ENCODE data around the gene VPS29.
"Not testable (repeated sequence)": the region's sequence is repeated elsewhere in the genome, so short reads cannot be mapped to it uniquely, and the experiment has no call there.

The VPS29 gene

DNA sequence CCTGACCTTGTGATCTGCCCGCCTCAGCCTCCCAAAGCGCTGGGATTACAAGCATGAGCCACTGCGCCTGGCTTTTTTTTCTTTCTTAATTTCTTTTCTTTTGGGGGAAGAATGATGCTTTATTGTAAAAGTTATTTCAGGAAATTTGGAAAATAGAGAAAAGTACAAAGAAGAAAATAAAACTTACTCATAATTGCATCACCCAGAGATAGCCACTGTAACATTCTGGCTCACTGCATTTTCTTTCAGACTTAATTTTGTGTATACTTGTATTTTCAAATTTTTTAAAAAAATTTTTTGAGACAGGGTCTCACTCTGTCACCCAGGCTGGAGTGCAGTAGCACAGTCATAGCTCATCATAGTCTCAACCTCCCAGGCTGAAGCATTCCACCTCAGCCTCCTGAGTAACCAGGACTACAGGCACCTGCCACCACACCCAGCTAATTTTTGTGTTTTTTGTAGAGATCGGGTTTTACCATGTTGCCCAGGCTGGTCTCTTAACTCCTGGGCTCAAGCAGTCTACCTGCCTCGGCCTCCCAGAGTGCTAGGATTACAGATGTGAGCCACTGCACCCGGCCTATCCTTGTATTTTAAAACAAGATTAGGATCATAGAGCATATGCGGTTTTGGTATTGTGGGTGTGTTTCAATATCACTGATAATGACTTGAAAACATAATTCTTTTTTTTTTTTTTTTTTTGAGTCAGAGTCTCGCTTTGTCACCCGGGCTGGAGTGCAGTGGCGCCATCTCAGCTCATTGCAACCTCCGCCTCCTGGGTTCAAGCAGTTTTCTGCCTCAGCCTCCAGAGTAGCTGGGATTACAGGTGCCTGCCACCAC lies 19.2 kb upstream of the VPS29 start:
- DNase-seq (ENCODE audit: low spot score), result not testable (repeated sequence)

DNA sequence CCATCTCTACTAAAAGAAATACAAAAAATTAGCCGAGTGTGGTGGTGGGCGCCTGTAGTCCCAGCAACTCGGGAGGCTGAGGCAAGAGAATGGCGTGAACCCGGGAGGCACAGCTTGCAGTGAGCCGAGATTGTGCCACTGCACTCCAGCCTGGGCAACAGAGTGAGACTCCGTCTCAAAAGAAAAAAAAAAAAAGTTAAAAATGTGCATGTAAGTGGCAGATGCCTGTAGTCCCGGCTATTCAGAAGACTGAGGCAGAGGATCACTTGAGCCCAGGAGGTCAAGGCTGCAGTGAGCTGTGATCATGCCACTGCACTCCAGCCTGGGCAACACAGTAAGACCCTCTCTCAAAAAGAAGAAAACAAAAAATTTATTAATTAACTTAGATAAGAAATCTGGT lies 16.1 kb upstream of the VPS29 start:
- not testable (repeated sequence) for DNase-seq (ENCODE audit: low spot score)

DNA sequence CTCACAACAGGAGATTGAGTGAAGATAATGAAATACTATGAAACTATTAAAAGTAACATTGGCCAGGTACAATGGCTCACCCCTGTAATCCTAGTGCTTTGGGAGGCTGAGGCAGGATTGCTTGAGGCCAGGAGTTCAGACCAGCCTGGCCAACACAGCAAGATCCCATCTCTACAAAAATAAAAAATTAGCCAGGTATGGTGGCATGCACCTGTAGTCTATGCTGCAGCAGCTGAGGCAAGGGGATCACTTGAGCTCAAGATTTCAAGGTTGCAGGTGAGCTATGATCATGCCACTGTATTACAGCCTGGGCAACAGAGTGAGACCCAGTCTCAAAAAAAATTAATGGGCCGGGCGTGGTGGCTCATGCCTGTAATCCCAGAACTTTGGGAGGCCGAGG lies 15.1 kb upstream of the VPS29 start:
- DNase-seq (ENCODE audit: low spot score), result no peak

DNA sequence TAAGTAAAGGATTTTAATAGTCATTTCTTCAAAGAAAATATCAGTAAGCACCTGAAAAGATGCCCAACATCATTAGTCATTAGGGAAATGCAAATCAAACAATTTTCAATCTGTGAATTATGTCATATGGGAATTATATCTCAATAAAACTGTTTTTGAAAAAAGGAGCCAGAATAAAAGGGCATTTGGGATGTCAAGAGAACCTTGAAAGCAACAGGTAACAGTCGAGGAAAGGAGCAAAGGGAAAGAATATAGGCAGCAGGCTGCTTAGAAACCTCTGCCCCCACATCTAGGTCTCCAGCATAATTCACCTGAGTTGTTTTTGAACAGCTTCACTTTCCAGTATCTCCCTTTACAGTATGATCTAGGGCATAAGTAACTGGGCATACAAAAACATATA lies 12.5 kb upstream of the VPS29 start:
- DNase-seq (ENCODE audit: low spot score), result no peak

DNA sequence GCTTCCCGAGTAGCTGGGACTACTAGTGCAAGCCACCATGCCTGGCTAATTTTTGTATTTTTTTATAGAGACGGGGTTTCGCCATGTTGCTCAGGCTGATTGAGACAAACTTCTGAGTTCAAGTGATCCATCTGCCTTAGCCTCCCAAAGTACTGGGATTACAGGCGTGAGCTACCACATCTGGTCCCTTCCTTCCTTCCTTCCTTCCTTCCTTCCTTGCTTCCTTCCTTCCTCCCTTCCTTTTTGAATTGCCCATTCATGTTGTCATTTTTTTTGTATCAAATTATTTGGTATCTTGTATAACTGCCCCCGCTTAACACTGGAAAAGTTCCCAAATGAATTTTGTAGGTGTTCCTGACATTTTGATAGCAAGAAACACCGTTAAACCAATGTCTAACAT lies 11.9 kb upstream of the VPS29 start:
- no peak for DNase-seq (ENCODE audit: low spot score)

DNA sequence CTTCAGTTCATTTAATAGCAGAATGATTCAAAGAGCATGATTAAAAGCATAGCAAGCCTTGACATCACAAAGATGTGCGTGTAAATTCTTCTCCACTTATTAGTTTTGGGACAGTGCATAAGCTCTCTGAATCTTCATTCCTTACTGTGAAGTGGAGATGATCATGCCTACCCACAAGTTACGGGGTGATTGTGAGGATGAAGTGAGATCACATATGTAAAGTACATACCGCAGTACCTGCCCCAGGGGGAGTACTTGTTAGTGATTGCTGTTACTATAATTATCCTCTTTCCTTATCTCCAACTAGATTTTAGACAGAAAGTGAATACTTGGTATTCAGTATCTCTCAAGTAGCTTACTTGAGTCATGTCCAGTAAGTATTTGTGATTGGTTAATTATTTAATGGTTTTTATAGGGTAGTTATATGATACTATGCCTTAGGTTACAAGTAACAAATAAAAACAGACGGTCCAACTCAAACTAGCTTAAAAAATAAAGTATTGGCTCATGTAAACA lies 6.2 kb upstream of the VPS29 start:
- no peak for DNase-seq (ENCODE audit: low spot score)

DNA sequence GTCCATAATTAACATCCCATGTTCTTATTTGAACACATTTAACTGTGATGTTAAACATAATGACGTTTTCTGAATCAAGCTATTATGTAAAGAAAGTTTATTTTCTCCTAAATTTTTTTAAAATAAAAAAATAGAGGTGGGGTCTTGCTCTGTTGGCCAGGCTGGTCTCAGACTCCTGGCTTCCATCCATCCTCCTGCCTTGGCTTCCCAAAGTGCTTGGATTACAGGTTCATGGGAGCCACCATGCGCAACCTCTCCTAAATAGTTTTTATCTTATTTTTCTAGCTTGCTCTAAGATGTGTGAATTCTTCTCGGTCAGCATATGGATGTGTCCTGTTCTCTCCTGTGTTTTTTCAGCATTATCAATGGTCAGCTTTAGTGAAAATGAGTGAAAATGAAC lies 3.4 kb upstream of the VPS29 start:
- no peak for DNase-seq (ENCODE audit: low spot score)

DNA sequence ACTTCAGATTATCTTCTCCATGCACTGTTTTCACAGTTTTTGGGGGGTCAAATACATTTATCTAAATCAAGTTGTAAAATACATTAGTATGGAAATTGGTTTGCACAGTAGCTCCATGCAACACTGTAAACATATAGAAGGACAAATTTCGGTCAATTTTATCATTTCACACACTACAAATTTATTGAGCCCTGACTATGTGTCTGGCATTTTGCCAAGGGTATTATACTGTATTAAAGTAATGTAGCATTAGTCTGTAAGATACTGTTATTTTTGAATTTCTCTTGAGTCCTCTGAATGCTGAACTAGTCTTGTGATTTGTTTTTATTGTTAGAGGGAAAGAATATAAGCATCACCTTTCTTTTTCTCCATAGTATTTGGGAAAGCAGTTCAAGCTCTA lies 1.5 kb upstream of the VPS29 start:
- DNase-seq (ENCODE audit: low spot score), result no peak

DNA sequence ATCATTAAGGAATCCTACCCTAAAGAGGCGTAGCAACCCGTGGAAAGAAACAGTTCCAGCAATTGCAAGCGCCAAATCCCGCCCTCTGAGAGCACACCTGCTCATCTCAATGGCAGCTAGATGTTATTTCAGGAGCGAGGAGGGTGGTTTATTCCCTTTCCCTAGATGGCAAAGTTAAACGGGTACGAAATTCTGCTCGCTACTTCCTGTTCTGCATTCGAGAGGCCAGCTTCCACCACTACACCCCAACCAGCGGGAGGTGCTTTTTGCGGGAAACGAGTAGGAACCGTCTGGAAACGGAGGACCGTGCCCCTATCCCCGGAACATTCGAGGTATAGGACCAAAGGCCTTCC lies 536 bp downstream of the VPS29 start:
- no peak for DNase-seq (ENCODE audit: low spot score)

DNA sequence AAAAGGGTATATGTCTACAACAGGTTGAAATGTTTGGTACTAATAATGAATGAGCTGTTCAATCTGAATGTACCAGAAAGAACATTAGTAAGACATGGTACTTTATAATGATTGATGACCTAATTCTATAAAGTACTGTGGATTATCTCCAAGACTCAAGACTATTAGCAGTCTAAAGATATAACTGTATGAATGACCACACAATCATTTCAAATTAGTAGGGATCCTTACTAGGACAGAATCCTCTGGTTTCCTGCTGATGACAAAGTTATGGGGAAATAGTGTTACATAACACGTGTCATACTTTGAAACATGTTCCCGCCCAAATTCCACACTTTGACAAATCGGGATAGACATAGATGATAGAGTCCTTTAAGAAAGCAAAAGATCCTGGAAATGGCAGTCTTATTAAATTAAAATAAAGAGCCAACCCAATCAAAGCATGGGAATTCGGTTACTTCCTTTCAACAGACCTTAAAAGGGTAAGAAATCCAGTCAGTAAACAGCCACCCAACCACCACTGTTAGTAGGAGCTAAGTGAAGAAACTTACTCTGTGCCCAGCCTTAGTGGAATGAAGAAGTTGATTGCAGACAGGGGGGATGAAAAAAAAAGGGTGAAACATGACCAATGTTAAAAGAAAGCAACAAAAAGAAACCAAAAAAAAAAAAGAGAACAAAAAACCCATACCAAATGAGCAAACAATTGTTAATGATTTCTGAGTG lies 2.8 kb downstream of the VPS29 start:
- DNase-seq (ENCODE audit: low spot score), result no peak

DNA sequence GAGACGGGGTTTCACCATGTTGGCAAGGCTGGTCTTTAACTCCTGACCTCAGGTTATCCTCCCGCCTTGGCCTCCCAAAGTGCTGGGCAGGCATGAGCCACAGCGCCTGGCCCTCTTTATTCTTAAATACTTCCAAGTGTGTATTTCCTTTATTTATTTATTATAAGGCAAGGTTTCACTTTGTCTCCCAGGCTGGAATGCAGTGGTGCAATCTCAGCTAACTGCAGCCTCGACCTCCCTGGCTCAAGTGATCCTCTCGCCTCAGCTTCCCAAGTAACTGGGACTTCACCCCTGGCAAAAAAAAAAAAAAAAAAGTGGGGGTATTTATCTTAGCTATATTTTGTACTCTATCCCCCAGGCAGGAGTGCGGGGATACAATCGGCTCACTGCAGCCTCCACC lies 26.5 kb downstream of the VPS29 start:
- DNase-seq (ENCODE audit: low spot score), result no peak

DNA sequence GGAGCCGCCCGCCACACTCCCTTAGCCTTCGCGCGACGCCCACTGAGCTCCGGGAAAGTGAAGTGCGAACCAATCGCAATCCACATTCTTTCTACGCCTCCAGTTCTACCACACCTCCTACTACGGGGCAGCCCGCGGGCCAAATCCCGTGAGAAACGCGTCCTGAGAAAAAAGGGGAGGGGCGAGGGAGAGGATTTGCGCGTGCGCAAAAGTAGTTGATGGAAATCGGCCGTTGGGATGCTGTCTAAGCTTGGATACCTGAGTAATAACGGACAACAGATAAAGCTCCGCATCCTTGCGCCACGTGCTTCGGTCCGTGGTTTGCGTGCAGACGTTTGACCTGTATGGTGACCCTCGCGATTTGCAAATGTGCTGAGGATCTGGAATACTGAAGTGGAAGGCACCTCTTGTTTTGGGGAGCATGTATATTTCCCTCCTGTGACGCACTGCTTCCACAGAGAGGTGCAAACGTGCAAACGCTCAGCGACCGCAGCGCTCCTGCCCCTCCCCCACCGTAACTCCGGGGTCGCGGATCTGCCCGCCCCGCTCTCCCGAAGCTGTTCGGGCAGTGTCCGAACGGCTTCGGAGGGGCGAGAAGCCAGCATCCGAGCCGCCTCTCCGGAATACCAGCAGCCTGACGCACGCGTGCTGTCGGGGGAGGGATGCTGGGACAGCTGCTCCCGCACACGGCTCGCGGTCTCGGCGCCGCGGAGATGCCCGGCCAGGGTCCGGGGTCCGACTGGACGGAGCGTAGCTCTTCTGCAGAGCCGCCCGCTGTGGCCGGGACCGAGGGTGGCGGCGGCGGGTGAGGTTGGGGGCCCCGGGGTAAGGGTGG lies 33.5 kb downstream of the VPS29 start, which contains the start of the genes FAM216A and GPN3:
FAM216A (plus strand) TSS at position 632 of the 835 bp plus-strand sequence; CDS start at position 663, 31 bp downstream.
GPN3 (minus strand) TSS at position 44 of the 835 bp plus-strand sequence. CDS start 54 bp downstream, outside the sequence.
- DNase-seq (ENCODE audit: low spot score), result peak; percentile 97

DNA sequence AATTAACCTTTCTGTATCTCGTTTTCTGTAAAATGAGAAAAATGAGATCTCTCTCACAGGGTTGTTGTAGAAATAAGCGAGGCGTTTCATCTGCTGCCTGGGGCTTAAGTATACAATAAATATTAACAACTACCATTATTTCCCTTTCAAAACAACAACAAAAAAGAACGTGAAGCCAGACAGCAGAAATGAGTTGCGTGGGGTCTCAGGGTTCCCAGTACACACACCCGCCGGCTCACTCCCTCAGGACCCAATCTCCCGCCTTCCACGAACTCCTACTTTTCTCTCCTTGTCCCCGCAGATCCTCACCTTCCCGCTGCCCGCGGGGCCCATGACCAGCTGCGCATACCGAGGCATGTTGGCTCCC lies 34.1 kb downstream of the VPS29 start:
- no peak for DNase-seq (ENCODE audit: low spot score)

DNA sequence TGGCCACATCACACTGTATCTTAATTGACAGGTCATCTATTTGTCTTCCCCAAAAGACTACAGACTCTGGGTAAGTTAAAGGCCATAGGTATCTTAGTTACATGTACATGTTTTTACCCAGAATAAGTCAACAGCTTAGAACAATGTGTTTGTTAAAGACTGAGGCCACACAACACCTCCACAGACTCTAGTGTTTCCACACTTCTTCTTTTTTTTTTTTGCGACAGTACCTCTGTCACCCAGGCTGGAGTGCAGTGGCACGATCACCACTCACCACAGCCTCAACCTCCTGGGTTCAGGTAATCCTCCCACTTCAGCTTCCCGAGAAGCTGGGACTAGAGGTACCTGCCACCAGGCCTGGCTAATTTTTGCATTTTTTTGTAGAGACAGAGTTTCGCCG lies 35.1 kb downstream of the VPS29 start:
- DNase-seq (ENCODE audit: low spot score), result no peak

DNA sequence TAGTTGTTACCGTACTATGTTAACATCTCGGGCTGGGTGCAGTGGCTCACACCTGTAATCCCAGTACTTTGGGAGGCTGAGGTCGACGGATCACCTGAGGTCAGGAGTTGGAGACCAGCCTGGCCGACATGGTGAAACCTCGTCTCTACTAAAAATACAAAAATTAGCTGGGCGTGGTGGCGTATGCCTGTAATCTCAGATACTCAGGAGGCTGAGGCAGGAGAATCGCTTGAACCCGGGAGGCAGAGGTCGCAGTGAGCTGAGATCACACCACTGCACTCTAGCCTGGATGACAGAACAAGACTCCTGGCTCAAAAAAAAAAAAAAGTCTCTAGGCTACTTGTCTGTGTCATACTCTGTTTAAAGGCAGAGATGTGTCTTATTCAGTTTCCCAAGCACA lies 36.1 kb downstream of the VPS29 start:
- not testable (repeated sequence) for DNase-seq (ENCODE audit: low spot score)

DNA sequence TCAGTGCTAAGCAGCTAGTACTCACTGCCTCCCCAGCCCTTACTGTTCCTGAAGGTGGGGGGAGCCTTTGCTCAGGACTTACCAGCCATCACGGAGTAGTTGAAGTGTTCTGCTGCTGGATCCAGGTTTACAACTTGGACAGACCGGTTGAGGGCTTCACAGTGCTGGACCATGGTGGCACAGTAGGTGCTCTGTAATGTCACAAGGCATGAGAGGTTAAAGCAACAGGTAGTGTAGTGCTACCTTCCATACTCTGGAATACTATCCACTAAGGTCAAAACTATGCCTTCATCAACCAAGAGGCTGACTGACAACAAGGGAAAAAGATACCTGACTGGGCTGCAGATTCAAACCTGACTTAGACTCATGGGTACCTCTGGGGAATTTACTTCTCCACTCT lies 36.9 kb downstream of the VPS29 start:
- DNase-seq (ENCODE audit: low spot score), result no peak

DNA sequence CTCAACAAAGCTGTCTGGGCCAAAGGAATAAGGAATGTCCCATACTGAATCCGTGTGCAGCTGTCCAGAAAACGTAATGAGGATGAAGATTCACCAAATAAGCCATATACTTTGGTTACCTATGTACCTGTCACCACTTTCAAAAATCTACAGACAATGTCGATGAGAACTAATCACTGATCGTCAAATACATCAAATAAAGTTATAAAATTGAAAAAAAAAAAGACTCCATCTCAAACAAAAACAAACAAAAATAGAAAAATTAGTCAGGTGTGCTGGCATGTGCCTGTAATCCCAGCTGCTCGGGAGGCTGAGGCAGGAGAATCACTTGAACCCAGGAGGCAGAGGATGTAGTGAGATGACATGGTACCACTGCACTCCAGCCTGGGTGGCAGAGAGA lies 40.7 kb downstream of the VPS29 start:
- not testable (repeated sequence) for DNase-seq (ENCODE audit: low spot score)

DNA sequence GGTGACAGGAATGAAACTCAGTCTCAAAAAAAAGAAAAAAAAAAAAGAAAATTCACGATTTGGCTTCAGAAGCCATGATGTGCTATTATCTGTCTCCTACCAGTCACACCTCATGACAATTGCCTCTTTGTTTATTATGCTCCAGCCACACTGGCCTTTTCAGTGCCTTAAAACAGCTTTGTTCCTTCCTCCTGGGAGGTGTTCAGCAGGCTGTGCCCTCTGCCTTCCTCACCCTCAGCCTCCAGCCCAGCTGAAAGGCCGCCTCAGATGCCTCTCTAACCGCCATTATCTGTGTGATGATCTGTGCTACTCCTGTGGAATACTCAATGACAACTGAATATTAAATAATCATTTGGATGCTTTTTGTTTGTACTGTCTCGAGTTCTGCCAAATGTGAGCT lies 43.2 kb downstream of the VPS29 start:
- DNase-seq (ENCODE audit: low spot score), result peak; percentile 60

DNA sequence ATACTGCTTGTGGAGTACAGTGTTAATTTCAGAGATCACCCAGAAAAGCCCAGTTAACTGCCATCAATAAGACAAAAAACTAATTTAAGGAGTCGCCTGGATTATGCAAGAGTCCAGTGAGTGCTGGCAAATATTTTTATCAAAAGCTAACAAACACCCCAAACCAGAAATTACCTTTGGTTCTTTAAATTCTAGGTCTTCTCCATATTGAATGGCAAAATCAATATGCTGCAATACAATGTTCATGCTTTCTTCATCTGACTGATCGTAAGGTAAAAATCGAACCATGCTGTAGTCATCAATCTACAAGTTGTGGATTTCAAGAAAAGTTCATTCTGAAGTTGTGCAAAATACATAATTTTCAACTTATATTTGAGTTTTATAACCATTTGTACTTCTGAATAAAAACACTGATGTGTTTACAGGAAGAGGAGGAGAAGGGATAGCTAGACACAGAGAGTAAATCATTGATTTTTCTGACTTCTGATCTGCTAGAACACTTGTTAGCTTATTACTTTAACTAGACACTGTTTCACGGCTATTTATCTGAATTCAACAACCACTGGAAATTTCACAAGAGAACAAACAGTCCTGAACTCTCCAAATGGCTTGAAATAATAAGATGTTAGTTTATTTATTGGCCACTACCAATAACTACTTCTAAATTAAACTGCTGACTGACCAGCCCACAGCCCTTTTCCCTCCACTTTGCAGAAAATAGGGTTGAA lies 48.2 kb downstream of the VPS29 start:
- no peak for DNase-seq (ENCODE audit: low spot score)

DNA sequence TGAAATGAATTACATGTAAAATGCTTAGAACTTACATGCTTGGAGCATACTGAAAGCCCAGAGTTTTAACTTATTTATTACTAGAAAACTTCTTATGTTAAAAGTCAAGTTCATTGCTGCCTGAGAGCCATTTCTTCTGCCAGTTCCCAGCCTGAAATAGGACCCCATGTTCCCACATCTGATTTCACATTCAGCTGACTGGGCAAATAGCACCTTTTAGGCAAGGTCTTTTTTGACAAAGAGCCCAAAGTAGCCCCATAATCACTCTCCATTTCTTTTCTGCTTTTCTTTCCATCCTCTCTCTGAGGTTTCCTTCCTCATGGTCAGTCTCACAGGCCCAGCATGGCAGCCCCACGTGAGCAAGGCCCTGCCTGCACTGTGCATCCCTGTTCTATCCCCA lies 50.6 kb downstream of the VPS29 start:
- no peak for DNase-seq (ENCODE audit: low spot score)

DNA sequence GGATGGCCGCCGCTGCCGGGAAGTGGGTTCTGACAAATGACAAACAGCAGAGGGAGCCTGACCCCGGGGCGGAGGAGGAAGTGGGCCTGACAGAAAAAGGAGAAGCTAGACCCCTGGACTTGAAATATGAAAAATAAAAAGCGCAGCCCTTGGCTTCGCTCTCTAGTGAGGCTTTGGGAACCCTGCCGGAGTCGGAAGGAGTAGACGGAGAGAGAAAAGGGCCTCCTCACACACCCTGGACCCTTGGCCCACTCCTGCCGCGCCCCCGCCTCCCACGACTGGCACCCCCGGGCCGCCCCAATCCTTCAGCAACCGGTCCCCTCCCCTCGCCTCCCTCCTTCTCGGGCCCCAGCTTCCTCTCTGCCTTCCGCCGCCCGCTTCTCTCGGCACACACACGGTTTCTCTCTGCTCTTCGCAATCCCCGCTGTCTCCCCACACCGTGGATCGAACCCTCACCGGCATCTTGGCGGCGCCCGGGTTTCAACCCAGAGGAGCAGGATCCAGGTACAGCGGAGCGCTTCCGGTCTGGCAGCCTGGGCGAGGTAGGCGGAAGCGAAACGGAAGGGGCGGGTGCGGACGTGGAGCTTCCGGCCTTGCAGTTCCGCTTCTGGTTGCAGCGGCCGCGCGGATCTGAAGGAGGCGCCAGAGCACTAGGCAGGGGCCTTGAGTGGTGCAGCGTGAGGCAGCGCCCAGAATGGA lies 52.0 kb downstream of the VPS29 start, which contains the start of gene ARPC3:
ARPC3 (minus strand) TSS at position 539 of the 699 bp plus-strand sequence; CDS start at position 462, 77 bp downstream.
- DNase-seq (ENCODE audit: low spot score), result peak; percentile 93

Measured in globus pallidus (tissue), 1 donor.